SK-N-SH (cell line): ENCODE measurements around the gene MRPL18.

Experiments used
- EP300 ChIP-seq, 2 experiments: IDR thresholded peaks; 2 replicates each; pipeline versions ENCODE4 v1.4.0 to v1.6.1; 2012; ENCODE audit warnings: borderline replicate concordance in 1 of 2, low read depth in 1 of 2, low read length in 1 of 2
- MXI1 ChIP-seq: IDR thresholded peaks from 2 replicates; pipeline ENCODE4 v1.6.1; 2012; ENCODE audit warnings: mild to moderate bottlenecking, low read depth, low read length, improper control_type of control experiment
- NRF1 ChIP-seq: IDR thresholded peaks from 2 replicates; pipeline ENCODE4 v1.6.1; 2012; ENCODE audit warnings: low read depth, mild to moderate bottlenecking, low read length
- POLR2AphosphoS5 ChIP-seq: IDR thresholded peaks from 2 replicates; pipeline ENCODE4 v1.6.1; 2012; ENCODE audit warnings: low read depth, low read length
- TF ChIP-seq, protein P1 (sequence below): fragments of 200-600 bp; sonication (generic); IDR thresholded peaks from 2 replicates; pipeline ENCODE4 v1.6.1; 2017; ENCODE audit warnings: antibody characterized with exemption, mild to moderate bottlenecking, moderate library complexity
- TF ChIP-seq, protein P2 (sequence below): IDR thresholded peaks from 2 replicates; pipeline ENCODE4 v1.6.1; 2012; ENCODE audit warnings: mild to moderate bottlenecking, low read depth, low read length, moderate library complexity
- TF ChIP-seq, protein P3 (sequence below): fragments of 150-350 bp; IDR thresholded peaks from 2 replicates; pipeline ENCODE4 v1.6.1; 2016; ENCODE audit warnings: mild to moderate bottlenecking, low read depth, low read length
- TF ChIP-seq, protein P4 (sequence below): IDR thresholded peaks from 2 replicates; pipeline ENCODE4; 2012

DNA sequence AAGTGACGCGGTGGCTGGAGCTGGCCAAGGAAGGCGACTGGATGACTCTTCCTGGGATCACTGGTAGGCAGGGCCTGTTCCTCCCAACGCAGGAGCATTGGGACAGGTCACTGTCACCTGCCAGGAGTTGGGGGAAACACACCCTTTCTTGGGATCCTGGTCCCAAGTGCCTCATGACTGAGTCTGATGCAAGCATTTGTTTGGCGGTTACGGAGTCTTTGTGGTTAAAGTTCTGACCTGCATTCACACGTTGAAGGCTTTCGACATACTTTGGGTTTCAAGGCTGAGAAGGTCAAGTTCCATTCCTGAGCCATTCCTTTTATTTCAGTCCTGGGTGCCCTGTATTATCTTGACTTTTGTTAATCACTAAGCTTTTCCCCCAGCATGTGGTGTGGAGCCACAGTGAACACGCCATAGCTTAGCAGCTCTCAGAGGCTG lies 15.8 kb downstream of the MRPL18 start:
- TF ChIP-seq, protein P1, sequence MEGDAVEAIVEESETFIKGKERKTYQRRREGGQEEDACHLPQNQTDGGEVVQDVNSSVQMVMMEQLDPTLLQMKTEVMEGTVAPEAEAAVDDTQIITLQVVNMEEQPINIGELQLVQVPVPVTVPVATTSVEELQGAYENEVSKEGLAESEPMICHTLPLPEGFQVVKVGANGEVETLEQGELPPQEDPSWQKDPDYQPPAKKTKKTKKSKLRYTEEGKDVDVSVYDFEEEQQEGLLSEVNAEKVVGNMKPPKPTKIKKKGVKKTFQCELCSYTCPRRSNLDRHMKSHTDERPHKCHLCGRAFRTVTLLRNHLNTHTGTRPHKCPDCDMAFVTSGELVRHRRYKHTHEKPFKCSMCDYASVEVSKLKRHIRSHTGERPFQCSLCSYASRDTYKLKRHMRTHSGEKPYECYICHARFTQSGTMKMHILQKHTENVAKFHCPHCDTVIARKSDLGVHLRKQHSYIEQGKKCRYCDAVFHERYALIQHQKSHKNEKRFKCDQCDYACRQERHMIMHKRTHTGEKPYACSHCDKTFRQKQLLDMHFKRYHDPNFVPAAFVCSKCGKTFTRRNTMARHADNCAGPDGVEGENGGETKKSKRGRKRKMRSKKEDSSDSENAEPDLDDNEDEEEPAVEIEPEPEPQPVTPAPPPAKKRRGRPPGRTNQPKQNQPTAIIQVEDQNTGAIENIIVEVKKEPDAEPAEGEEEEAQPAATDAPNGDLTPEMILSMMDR: no peak
- TF ChIP-seq, protein P2, sequence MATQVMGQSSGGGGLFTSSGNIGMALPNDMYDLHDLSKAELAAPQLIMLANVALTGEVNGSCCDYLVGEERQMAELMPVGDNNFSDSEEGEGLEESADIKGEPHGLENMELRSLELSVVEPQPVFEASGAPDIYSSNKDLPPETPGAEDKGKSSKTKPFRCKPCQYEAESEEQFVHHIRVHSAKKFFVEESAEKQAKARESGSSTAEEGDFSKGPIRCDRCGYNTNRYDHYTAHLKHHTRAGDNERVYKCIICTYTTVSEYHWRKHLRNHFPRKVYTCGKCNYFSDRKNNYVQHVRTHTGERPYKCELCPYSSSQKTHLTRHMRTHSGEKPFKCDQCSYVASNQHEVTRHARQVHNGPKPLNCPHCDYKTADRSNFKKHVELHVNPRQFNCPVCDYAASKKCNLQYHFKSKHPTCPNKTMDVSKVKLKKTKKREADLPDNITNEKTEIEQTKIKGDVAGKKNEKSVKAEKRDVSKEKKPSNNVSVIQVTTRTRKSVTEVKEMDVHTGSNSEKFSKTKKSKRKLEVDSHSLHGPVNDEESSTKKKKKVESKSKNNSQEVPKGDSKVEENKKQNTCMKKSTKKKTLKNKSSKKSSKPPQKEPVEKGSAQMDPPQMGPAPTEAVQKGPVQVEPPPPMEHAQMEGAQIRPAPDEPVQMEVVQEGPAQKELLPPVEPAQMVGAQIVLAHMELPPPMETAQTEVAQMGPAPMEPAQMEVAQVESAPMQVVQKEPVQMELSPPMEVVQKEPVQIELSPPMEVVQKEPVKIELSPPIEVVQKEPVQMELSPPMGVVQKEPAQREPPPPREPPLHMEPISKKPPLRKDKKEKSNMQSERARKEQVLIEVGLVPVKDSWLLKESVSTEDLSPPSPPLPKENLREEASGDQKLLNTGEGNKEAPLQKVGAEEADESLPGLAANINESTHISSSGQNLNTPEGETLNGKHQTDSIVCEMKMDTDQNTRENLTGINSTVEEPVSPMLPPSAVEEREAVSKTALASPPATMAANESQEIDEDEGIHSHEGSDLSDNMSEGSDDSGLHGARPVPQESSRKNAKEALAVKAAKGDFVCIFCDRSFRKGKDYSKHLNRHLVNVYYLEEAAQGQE: no peak
- TF ChIP-seq EP300 (IDR thresholded peaks at IDR 0.05; ENCODE audit: borderline replicate concordance in 1 of 2, low read depth in 1 of 2, low read length in 1 of 2) (no peak), POLR2AphosphoS5 (no peak), MXI1 (no peak), NRF1 (no peak)
- TF ChIP-seq, protein P3, sequence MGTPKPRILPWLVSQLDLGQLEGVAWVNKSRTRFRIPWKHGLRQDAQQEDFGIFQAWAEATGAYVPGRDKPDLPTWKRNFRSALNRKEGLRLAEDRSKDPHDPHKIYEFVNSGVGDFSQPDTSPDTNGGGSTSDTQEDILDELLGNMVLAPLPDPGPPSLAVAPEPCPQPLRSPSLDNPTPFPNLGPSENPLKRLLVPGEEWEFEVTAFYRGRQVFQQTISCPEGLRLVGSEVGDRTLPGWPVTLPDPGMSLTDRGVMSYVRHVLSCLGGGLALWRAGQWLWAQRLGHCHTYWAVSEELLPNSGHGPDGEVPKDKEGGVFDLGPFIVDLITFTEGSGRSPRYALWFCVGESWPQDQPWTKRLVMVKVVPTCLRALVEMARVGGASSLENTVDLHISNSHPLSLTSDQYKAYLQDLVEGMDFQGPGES: no peak
- TF ChIP-seq, protein P4, sequence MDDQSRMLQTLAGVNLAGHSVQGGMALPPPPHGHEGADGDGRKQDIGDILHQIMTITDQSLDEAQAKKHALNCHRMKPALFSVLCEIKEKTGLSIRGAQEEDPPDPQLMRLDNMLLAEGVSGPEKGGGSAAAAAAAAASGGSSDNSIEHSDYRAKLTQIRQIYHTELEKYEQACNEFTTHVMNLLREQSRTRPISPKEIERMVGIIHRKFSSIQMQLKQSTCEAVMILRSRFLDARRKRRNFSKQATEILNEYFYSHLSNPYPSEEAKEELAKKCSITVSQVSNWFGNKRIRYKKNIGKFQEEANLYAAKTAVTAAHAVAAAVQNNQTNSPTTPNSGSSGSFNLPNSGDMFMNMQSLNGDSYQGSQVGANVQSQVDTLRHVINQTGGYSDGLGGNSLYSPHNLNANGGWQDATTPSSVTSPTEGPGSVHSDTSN: no peak
